Large intestine (tissue), 3 donors: Measurements from ENCODE around the gene MEAK7. TPM values are rescaled to one million over a fixed set of nuclear protein-coding genes. Genes with fewer than 3 reads are reported as not detected.

Experiments
- DNase-seq, 2 donors: peaks; one replicate each; pipeline versions ENCODE4 v3.0.0 to v3.0.0-alpha.2; 2013
- H3K27ac ChIP-seq: one replicate; pipeline ENCODE4 v1.5.1; 2013; ENCODE audit warnings: low read length
- H3K27me3 ChIP-seq: 2 replicates; pipeline ENCODE4 v1.6.1; 2013; ENCODE audit warnings: low read length; ENCODE audit not compliant: control insufficient read depth, insufficient read depth
- H3K36me3 ChIP-seq: 2 replicates; pipeline ENCODE4 v1.6.1; 2013; ENCODE audit warnings: low read length; ENCODE audit not compliant: control insufficient read depth, insufficient read depth
- H3K4me1 ChIP-seq: one replicate; pipeline ENCODE4 v1.6.1; 2013; ENCODE audit warnings: low read length; ENCODE audit not compliant: control insufficient read depth, insufficient read depth
- H3K4me3 ChIP-seq: one replicate; pipeline ENCODE4 v1.5.1; 2013; ENCODE audit warnings: low read length
- H3K9me3 ChIP-seq: one replicate; pipeline ENCODE4 v1.6.1; 2013; ENCODE audit warnings: mild to moderate bottlenecking, low read depth, low read length, moderate library complexity; ENCODE audit not compliant: control insufficient read depth
- WGBS: methylation state at CpG from one replicate; pipeline ENCODE4 v1.1.5; 2013; ENCODE audit warnings: low lambda C conversion rate; ENCODE audit not compliant: insufficient coverage; 5-methylcytosine and 5-hydroxymethylcytosine counted together
- polyA plus RNA-seq: library from polyadenylated mRNA; unstranded; fragments of 120-200 nt; gene quantifications from one replicate; pipeline ENCODE4 v1.2.1, GENCODE V29; 2013

Gene MEAK7
- polyA plus RNA-seq, 1 donor, result 9.0 TPM

DNA sequence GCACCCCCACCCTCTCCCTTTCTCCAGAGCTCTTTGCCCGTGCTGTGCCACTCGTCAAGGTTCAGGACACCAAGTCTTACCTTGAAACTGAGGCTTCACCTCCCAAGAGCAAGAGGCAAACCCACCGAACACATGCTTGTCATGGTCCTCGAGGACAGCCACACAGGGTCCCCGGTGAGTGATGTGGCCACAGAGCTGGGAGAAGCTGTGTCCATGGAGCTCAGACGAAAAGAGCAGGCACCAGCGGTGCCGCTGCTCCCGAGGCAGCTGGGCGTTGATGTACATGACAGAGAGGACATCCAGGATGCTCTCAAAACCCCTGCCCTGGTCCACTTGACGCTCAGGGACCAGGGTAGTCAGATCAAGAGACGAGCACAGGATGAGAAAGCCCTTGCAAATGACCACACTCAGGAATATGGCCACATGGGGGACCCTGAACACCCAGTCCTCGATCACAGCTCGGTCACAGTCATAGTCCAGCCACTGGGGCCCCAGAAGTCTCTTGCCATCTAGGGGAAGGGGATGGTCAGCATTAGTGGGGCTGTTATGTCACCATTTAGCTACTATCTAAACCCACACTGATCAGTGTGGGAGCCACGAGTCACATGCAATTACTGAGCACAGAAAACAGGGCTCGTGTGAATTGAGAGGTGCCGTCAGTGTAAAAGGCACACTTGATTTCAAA is 17.8 kb downstream of the MEAK7 start:
- no CpG with 5 or more reads among the region's 17 CpGs for WGBS
- DNase-seq, result no peak
- H3K4me3 ChIP-seq, result no peak overlapping the region
- H3K36me3 ChIP-seq, result peaks cover 49% of the 10 kb centered on the region
- H3K27me3 ChIP-seq, result no peaks in the 10 kb centered on the region
- H3K27ac ChIP-seq, result no peak overlapping the region
- no peaks in the 10 kb centered on the region for H3K9me3 ChIP-seq
- no peaks in the 10 kb centered on the region for H3K4me1 ChIP-seq

DNA sequence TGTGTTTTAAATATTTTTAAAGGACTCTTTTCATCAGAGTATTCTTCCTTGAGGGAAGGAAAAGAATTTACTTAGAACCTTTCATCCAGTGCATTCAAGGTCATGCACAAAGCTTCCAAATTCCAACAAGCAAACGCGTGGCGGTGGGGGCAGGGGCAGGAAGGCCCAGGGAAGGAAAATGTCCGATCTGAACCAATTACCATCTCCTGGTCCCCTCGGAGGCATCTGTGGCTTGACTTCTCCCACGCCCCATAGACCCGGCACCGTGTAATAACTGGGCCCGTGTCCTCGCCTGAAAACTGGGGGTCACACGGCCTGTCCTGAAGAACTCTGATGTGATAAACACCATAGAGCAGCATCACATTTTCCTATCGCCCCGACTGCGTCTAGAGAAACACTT is 18.3 kb downstream of the MEAK7 start:
- Histone ChIP-seq H3K27me3 (no peaks in the 10 kb centered on the region), H3K27ac (no peak overlapping the region), H3K4me1 (no peaks in the 10 kb centered on the region), H3K4me3 (no peak overlapping the region), H3K9me3 (no peaks in the 10 kb centered on the region), H3K36me3 (peaks cover 49% of the 10 kb centered on the region)
- DNase-seq, result no peak
- WGBS, result no CpG with 5 or more reads among the region's 14 CpGs

DNA sequence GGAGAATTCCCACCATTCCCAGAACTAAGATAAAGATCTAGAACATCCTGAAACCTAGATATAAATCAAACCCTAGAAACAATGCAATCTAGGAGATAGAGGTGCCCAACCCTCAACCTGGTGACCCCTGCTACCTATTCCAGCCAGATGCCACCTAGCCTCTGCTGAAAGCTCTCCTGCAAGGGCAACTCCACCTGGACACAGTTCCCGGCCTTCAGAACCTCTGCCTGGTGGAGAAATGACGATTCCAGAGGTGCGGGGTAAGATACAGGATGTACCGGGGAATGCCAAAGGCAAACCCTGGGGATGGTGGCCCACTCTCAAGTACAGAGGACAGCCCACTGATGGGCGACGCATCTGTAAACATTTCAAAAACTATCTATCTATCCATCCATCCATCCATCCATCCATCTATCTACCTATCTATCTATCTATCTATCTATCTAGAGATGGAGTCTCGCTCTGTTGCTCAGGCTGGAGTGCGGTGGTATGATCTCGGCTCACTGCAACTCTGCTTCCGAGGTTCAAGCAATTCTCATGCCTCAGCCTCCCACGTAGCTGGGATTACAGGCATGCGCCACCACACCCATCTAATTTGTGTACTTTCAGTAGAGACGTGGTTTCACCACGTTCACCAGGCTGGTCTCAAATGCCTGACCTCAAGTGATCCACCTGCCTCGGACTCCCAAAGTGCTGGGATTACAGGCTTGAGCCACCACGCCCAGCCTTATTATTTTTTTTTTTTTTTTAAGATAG is 19.0 kb downstream of the MEAK7 start:
- peaks cover 52% of the 10 kb centered on the region for H3K36me3 ChIP-seq
- no peak overlapping the region for H3K4me3 ChIP-seq
- H3K27me3 ChIP-seq, result no peaks in the 10 kb centered on the region
- WGBS, result 100% methylated on average over 1 of the region's 16 CpGs
- no peaks in the 10 kb centered on the region for H3K9me3 ChIP-seq
- no peak for DNase-seq
- H3K4me1 ChIP-seq, result no peaks in the 10 kb centered on the region
- H3K27ac ChIP-seq, result no peak overlapping the region

DNA sequence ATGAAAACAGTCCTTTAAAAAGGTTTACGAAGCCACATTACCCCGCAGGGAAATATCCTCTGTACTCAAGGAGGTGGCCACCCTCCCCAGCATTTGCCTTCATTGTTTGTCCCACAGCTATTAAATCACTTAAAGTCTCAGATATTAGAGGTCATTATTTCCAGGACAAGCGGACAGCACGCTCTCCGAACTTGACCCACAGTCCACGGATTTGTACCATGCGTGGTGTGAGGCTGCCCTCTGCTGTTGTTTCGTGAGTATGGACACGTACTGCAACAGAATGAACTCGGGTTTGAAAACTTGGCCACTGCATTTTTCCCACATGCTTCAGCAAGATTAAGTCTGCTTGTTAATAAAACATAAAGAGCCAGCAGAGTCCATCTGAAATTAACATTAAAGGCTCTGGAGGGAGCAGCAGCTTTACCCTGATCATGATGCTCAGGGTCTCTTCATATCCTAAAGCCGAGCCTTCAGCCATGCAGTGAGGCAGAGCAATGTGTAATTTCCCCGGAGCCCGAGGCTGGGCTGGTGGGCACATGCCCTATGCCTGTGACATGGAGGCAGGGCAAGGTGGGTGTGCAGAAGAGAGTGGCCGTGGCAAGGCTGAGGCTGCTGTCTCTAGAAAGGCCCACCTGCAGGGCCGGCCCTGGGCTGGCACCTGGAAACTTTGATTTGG is 19.7 kb downstream of the MEAK7 start:
- WGBS, result no CpG with 5 or more reads among the region's 15 CpGs
- no peaks in the 10 kb centered on the region for H3K9me3 ChIP-seq
- peaks cover 57% of the 10 kb centered on the region for H3K36me3 ChIP-seq
- peak; percentile 31 to 43 for DNase-seq
- H3K4me3 ChIP-seq, result no peak overlapping the region
- no peaks in the 10 kb centered on the region for H3K4me1 ChIP-seq
- H3K27ac ChIP-seq, result no peak overlapping the region
- H3K27me3 ChIP-seq, result no peaks in the 10 kb centered on the region

DNA sequence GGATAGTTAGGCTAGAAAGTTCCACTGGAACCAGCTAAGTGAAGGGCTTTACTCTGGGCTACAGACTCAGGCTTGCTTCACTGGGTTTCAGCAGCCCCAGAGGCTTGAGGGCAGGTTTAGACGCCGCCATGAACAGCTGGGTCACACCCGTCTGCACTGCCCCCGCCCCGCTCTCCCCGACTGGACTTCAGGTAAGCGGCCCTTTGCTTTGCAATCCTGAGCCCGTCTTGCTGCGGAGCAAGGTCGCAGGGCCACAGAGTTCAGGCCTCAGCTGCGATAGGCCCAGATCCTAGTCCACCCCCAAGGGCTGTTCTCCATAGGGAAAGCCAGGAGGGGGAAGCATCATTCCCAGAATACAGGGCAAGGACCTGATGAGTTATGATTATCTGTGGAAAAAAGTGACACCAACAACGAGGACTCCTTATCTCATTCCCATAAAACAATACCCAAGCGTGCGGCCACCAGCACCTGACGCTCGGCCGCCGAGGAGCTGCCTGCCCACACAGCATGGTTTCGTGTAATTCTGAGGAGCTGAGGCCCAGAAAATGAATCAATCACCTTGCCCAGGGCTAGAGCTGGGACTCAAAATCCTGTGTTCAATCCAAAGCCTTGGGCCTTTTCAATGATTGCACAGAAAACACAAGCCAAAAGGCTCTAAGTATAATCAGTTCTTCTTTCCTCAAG is 20.4 kb downstream of the MEAK7 start:
- no peaks in the 10 kb centered on the region for H3K27me3 ChIP-seq
- H3K9me3 ChIP-seq, result no peaks in the 10 kb centered on the region
- H3K36me3 ChIP-seq, result peaks cover 54% of the 10 kb centered on the region
- H3K4me3 ChIP-seq, result no peak overlapping the region
- no peak for DNase-seq
- no CpG with 5 or more reads among the region's 19 CpGs for WGBS
- no peak overlapping the region for H3K27ac ChIP-seq
- no peaks in the 10 kb centered on the region for H3K4me1 ChIP-seq

DNA sequence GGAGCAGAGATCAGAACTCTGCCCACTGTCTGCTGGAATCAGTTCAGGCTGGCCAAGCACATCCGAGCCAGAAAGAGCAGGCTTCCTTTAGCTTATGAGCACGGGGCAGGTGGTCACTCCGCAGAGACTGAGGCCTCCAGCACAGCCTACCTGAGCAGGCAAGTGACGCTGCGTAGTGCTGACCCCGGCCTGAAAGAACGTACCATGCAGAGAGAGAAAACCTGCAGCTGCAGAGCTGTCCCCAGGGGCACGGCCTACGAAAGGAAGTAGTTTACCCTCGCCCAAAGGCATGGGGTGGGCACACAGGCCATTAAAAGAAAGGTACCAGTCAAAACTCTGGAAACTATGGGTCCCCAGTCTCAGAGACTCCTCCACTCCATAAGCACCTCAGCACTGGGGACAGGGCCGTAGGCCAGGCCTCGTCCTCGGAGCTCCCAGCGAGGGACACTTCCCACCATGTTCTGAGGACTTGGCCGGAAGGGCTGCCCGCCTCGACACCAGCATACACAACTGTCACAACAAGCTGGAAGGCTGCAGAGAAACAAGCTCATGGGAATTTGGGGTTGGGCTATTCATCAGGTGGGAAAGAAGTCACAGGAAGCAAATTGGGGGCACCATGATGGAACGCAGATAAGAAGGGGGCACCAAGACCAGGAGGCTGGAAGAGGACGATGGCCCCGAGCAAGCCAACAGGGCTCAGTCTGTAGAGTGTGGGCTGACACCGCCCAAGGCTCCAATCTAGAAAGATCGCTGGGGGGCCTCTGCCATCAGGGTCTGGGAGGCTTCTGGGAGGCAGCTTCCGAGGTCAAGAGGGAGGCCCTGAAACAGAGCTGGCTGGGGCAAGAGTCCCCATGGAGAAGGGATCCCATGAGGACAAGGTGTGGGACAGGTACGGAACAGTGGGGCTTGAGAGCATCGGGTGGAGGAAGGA is 21.2 kb downstream of the MEAK7 start:
- no peaks in the 10 kb centered on the region for H3K27me3 ChIP-seq
- H3K4me3 ChIP-seq, result no peak overlapping the region
- no peaks in the 10 kb centered on the region for H3K4me1 ChIP-seq
- H3K9me3 ChIP-seq, result no peaks in the 10 kb centered on the region
- no CpG with 5 or more reads among the region's 25 CpGs for WGBS
- H3K27ac ChIP-seq, result no peak overlapping the region
- no peak for DNase-seq
- H3K36me3 ChIP-seq, result peaks cover 55% of the 10 kb centered on the region

DNA sequence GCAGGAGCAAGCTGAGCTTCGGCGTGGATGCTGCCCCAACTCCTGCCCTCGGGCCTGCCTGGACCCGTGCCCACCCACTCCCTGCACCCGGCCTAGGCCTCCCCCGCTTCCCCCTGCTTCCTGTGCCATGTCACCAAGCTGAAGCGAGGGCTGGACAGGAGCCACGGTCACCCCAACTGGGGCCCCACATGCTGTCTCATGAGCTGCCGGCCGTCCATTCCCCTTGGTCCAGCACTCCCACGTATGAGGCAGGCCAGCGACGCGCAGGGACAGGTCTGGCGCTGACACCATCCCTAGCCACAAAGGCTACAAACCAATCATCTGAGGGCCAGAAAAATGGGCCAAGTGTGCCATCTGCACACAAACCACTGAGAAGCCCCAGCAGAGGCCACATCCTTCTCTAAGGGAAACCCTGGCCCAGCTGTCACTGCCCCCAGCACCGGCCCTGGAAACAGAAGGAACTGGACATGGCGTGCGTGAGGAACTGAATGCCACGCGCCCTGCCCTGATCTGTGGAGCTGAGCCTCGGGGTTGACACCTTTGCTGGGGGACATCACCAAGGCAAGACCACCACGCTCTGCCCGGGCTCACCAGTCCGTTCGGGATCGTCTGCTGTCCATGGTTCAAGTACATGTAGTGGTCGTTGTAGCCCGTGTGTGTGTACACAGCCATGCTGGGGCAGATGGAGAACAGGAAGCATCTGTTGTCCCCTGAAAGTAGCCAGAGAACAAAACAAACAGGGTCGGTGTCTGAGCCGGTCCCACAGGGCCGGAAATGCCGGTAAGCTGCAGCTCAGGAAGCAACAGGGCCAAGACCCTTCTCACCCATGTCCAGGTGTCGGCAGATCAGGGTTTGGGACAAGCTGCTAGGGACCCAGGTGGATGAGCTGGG is 22.2 kb downstream of the MEAK7 start:
- H3K27ac ChIP-seq, result no peak overlapping the region
- H3K27me3 ChIP-seq, result no peaks in the 10 kb centered on the region
- DNase-seq, result no peak
- no peaks in the 10 kb centered on the region for H3K9me3 ChIP-seq
- peaks cover 51% of the 10 kb centered on the region for H3K36me3 ChIP-seq
- no CpG with 5 or more reads among the region's 33 CpGs for whole genome bisulfite sequencing
- H3K4me3 ChIP-seq, result no peak overlapping the region
- H3K4me1 ChIP-seq, result no peaks in the 10 kb centered on the region

DNA sequence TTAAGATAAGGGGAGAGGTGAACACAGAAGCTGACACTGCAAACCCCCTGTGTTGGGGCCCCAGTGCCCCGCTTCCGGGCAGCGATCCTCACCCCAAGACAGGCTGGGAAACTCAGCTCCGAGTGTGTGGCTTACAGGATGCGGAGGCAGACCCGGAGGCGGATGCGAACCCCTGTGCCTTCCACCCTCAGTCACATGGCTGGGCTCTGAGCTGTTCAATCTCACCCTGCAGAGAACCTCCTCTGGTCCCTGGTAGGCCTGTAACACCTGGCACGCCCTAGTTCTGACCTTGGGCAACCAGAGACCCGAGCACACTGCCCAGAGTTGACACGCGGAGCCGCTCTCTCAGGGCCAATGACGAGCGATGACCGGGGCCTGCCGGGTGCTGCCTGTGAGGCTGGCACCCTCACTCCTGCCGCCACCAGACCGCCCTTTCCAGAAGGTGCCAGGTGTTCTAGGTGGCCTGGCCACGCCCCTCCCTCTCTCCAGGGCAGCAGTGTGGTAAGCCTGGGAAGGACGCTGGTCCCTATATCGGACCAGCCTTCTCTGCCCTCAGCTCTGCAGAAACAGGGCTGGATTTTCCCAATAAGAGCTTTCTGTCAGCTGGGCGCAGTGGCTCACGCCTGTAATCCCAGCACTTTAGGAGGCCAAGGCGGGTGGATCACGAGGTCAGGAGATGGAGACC is 23.3 kb downstream of the MEAK7 start:
- no peak overlapping the region for H3K4me3 ChIP-seq
- no peaks in the 10 kb centered on the region for H3K27me3 ChIP-seq
- H3K27ac ChIP-seq, result no peak overlapping the region
- H3K4me1 ChIP-seq, result no peaks in the 10 kb centered on the region
- no peaks in the 10 kb centered on the region for H3K9me3 ChIP-seq
- H3K36me3 ChIP-seq, result peaks cover 42% of the 10 kb centered on the region
- no CpG with 5 or more reads among the region's 26 CpGs for WGBS
- no peak for DNase-seq
